Adrenal gland (tissue), 12 donors: Measurements from ENCODE around the gene HJV. TPM values are rescaled to one million over a fixed set of nuclear protein-coding genes. Genes with fewer than 3 reads are reported as not detected.

ENCODE experiments used
- DNase-seq, 7 donors: peaks; one replicate each; pipeline ENCODE4 v3.0.0-alpha.2; 2019 to 2020
- H3K27ac ChIP-seq, 5 donors: fragments of 200-600 bp; sonication (generic) in 4 of 5; 1 replicate in 3 of 5; 2 replicates in 2 of 5; pipeline versions ENCODE4 v1.5.1 to v1.8.0; 2016 to 2020; ENCODE audit warnings: mild to moderate bottlenecking in 1 of 5
- H3K27me3 ChIP-seq: fragments of 200-600 bp; 2 replicates; pipeline ENCODE4 v1.8.0; 2021
- H3K36me3 ChIP-seq, 2 donors: fragments of 200-600 bp; replicated peaks in 1 of 2; 1 replicate in 1 of 2; 2 replicates in 1 of 2; pipeline versions ENCODE4 v1.5.1 to v1.8.0; 2018 to 2022
- H3K4me1 ChIP-seq, 2 donors: fragments of 200-600 bp; replicated peaks in 1 of 2; 1 replicate in 1 of 2; 2 replicates in 1 of 2; pipeline versions ENCODE4 v1.5.1 to v1.8.0; 2018 to 2021
- H3K4me3 ChIP-seq, 4 donors: fragments of 200-600 bp; sonication (generic) in 3 of 4; one replicate each; pipeline ENCODE4 v1.5.1; 2016 to 2018
- H3K9me3 ChIP-seq, 3 donors: fragments of 200-600 bp; sonication (generic) in 1 of 3; replicated peaks in 1 of 3; 1 replicate in 2 of 3; 2 replicates in 1 of 3; pipeline versions ENCODE4 v1.5.1 to v1.8.0; 2016 to 2021
- CTCF ChIP-seq, 6 experiments: fragments of 450-650 bp in 4 of 6; fragments of 200-600 bp in 2 of 6; sonication (generic) in 1 of 6; IDR thresholded peaks; 1 replicate in 5 of 6; 2 replicates in 1 of 6; pipeline versions ENCODE4 v1.5.1 to v1.8.0; 2016 to 2021; ENCODE audit warnings: antibody characterized with exemption in 6 of 6, mild to moderate bottlenecking in 2 of 6, moderate library complexity in 1 of 6
- POLR2A ChIP-seq, 2 donors: fragments of 450-650 bp; IDR thresholded peaks; one replicate each; pipeline ENCODE4 v1.6.1; 2017; ENCODE audit warnings: antibody characterized with exemption in 2 of 2, mild to moderate bottlenecking in 2 of 2, moderate library complexity in 1 of 2
- WGBS, 4 donors: extraction: QIAGEN DNeasy Blood & Tissue Kit in 2 of 4; methylation state at CpG; one replicate each; pipeline versions ENCODE4 v1.1.5 to v1.1.7; 2013 to 2017; 5-methylcytosine and 5-hydroxymethylcytosine counted together
- intact Hi-C, 2 donors: fragments of 100-400 bp; cut with DNase I; formaldehyde crosslinking; loops; one replicate each; pipeline versions ENCODE4 v1.14.1 to v1.15.0; 2022 to 2023
- polyA plus RNA-seq, 3 donors: library from polyadenylated mRNA; stranded (reverse); fragments of 200-250 nt in 2 of 3; fragments of 350-450 nt in 1 of 3; fragmentation: Illumina TruSeq in 1 of 3; extraction: RNeasy Lipid Tissue Mini Kit (QIAGEN cat#74804) in 1 of 3; gene quantifications; one replicate each; pipeline ENCODE4 v1.2.3, GENCODE V29; 2013 to 2014
- total RNA-seq, 9 donors: library from RNA; depleted of rRNA in 4 of 9; stranded (reverse); fragments of >200 nt in 4 of 9; fragments of 120-200 nt in 1 of 9; fragmentation: NEBNext Ultra II Directional in 1 of 9; extraction: Animal tissue kit (Norgen Biotek cat#: 25700) in 1 of 9; gene quantifications; one replicate each; pipeline versions ENCODE4 v1.1.0 to v1.2.4, GENCODE V29; 2013 to 2023
- donor health status: healthy with polysubstance abuse.
- donor health status: Bipolar disorder and iron deficiency.
- donor health status: DM: yes; HTN: yes; CAD: no.
- donor health status: DM: no; HTN: no; CAD: no.
- donor health status: DM: no; HTN: no; CAD: no.
- donor health status: DM: yes; HTN: yes; CAD: no.

HJV gene
- total and polyA plus RNA-seq, 12 donors: 0.07 to 1.7 (median 0.23) TPM; not detected in 4

- Histone ChIP-seq H3K36me3 (no peaks in the 10 kb centered on the region), H3K4me1 (peaks cover 56 to 93% of the 10 kb centered on the region in 2 donors), H3K9me3 (no peaks in the 10 kb centered on the region), H3K27ac (peak overlapping the region in 3 of 5 donors; percentile 94 to 96 (median 95)), H3K4me3 (no peak overlapping the region), H3K27me3 (no peaks in the 10 kb centered on the region)
- WGBS, 4 donors: 72 to 86% (median 78%) methylated on average over 1 of the region's 1 CpG
- intact Hi-C loops: no loop called here
- TF ChIP-seq POLR2A (IDR thresholded peaks at IDR 0.05) (no peak), CTCF (IDR thresholded peaks at IDR 0.05) (no peak)
- peak in 2 of 7 donors; percentile 24 to 58 for DNase-seq
Observed at GRCh38 chr1:145983206-145983675, 38.3 kb downstream of the HJV start.

- no peaks in the 10 kb centered on the region for H3K36me3 ChIP-seq
- no peak overlapping the region for H3K4me3 ChIP-seq
- no peaks in the 10 kb centered on the region for H3K9me3 ChIP-seq
- H3K4me1 ChIP-seq: peaks cover 62 to 94% of the 10 kb centered on the region in 2 donors
- WGBS, 4 donors: 73 to 83% (median 76%) methylated on average over 5 to 6 of the region's 6 CpGs
- DNase-seq: peak in 3 of 7 donors; percentile 21 to 58 (median 26)
- no peaks in the 10 kb centered on the region for H3K27me3 ChIP-seq
- TF ChIP-seq POLR2A (IDR thresholded peaks at IDR 0.05): no peak
- TF ChIP-seq CTCF (IDR thresholded peaks at IDR 0.05): no peak
- H3K27ac ChIP-seq: peak overlapping the region in 4 of 5 donors; percentile 2 to 96 (median 94)
- intact Hi-C loops: no loop called here
Observed at GRCh38 chr1:145982010-145982723, 39.4 kb downstream of the HJV start.

GRCh38 chr1:145980457-145980994, 41.0 kb downstream of the HJV start:
- peak overlapping the region; percentile 91 to 96 (median 94) for H3K27ac ChIP-seq
- no peak for TF ChIP-seq CTCF (IDR thresholded peaks at IDR 0.05)
- TF ChIP-seq POLR2A (IDR thresholded peaks at IDR 0.05): no peak
- peaks cover 52 to 78% of the 10 kb centered on the region in 2 donors for H3K4me1 ChIP-seq
- peak overlapping the region in 1 of 4 donors; percentile 6 for H3K4me3 ChIP-seq
- DNase-seq: peak in 6 of 7 donors; percentile 47 to 76 (median 58)
- 35 to 75% (median 56%) methylated on average over 1 of the region's 1 CpG for WGBS, 4 donors
- no peaks in the 10 kb centered on the region for H3K9me3 ChIP-seq
- intact Hi-C loops: no loop called here
- no peaks in the 10 kb centered on the region for H3K27me3 ChIP-seq
- no peaks in the 10 kb centered on the region for H3K36me3 ChIP-seq

GRCh38 chr1:145979746-145980456, 41.6 kb downstream of the HJV start:
- intact Hi-C loops: loop anchor here (5.0 to 10.0 kb wide), 2 partner anchors 32 to 135 kb away; partner anchors contain the start of gene NUDT17 (in 1 of the 2)
- Histone ChIP-seq H3K4me1 (peaks cover 46 to 72% of the 10 kb centered on the region in 2 donors), H3K4me3 (peak overlapping the region in 1 of 4 donors; percentile 14), H3K9me3 (no peaks in the 10 kb centered on the region), H3K27me3 (no peaks in the 10 kb centered on the region), H3K27ac (peak overlapping the region; percentile 91 to 96 (median 94)), H3K36me3 (no peaks in the 10 kb centered on the region)
- WGBS, 4 donors: 32 to 37% (median 35%) methylated on average over 7 of the region's 7 CpGs
- peak in 5 of 7 donors; percentile 3 to 70 (median 46) for DNase-seq
- TF ChIP-seq POLR2A (IDR thresholded peaks at IDR 0.05) (peak in 1 of 2 donors; percentile 41), CTCF (IDR thresholded peaks at IDR 0.05) (no peak)
